ENCODE data around the gene COL27A1. TPM values are rescaled to one million over a fixed set of nuclear protein-coding genes. Genes with fewer than 3 reads are reported as not detected.

The COL27A1 gene
- total RNA-seq, 2 experiments from 2014 or later, result 8.4 to 9.7 TPM

DNA sequence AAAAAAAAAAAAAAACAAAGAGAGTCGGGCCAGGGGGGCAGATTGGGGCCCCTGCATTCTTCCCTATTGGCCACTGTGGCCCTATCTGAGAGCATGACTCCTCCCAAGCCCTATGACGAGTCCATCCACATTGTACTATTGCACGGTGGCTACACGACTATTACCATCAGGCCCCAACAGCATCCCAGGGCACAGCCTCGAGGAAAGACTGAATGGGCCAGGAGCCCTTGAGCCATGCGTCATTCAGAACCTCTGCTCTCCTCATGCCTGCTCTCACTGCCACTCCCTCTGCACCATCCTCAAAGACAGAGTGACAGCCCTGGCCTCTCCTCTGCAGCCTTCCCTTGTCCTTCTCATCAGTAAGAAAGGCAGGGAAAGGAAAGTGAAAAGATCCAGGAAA, 147.4 kb downstream of the COL27A1 start:
- intact Hi-C loops (cut with micrococcal nuclease), result no loop called here
- Mint-ChIP-seq H3K27me3 (no peaks in the 10 kb centered on the region), H3K9me3 (no peaks in the 10 kb centered on the region), H3K36me3 (ENCODE audit: low read depth) (no peaks in the 10 kb centered on the region), H3K27ac (no peak overlapping the region), H3K4me1 (ENCODE audit: low read depth) (no peaks in the 10 kb centered on the region), H3K4me3 (no peak overlapping the region)
- POLR2A ChIA-PET, result no interaction called here
- no peak for ATAC-seq
- CTCF ChIA-PET, result no interaction called here
- no peak for TF ChIP-seq CTCF (IDR thresholded peaks at IDR 0.05)
- no peak for DNase-seq

DNA sequence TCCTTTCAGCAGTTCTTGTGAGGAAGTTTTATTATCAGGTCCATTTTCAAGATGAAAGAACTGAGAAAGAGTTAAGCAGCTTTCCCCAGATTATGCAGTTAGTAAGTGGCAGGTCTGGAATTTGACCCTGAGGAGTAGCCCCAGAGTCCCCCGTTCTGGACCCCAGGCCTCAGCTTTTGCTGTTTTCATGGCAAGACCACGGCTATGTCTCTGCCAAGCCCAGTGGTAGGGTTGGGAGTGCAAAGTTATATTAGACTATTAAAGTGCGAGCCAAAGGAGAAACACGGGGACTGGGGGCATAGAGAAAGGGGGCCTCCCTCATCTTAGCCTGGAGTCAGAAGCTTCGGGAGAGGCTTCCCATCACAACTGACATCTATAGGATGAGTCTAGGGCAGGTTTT, 148.2 kb downstream of the COL27A1 start:
- no peaks in the 10 kb centered on the region for H3K36me3 Mint-ChIP-seq (ENCODE audit: low read depth)
- no peaks in the 10 kb centered on the region for H3K4me1 Mint-ChIP-seq (ENCODE audit: low read depth)
- H3K9me3 Mint-ChIP-seq, result no peaks in the 10 kb centered on the region
- no peak overlapping the region for H3K4me3 Mint-ChIP-seq
- ChIA-PET POLR2A (no interaction called here), CTCF (no interaction called here)
- no peak for ATAC-seq
- no peak for TF ChIP-seq CTCF (IDR thresholded peaks at IDR 0.05)
- no peak overlapping the region for H3K27ac Mint-ChIP-seq
- H3K27me3 Mint-ChIP-seq, result no peaks in the 10 kb centered on the region
- intact Hi-C loops (cut with micrococcal nuclease), result no loop called here
- DNase-seq, result no peak

- no peak overlapping the region for H3K4me3 Mint-ChIP-seq
- ChIA-PET CTCF (no interaction called here), POLR2A (no interaction called here)
- intact Hi-C loops (cut with micrococcal nuclease), result no loop called here
- H3K9me3 Mint-ChIP-seq, result no peaks in the 10 kb centered on the region
- no peaks in the 10 kb centered on the region for H3K36me3 Mint-ChIP-seq (ENCODE audit: low read depth)
- no peak overlapping the region for H3K27ac Mint-ChIP-seq
- H3K27me3 Mint-ChIP-seq, result no peaks in the 10 kb centered on the region
- ATAC-seq, result no peak
- TF ChIP-seq CTCF (IDR thresholded peaks at IDR 0.05), result no peak
- no peak for DNase-seq
- H3K4me1 Mint-ChIP-seq (ENCODE audit: low read depth), result no peaks in the 10 kb centered on the region
These were observed 148.6 kb downstream of the COL27A1 start for GRCh38 chr9:114303977-114304376.

DNA sequence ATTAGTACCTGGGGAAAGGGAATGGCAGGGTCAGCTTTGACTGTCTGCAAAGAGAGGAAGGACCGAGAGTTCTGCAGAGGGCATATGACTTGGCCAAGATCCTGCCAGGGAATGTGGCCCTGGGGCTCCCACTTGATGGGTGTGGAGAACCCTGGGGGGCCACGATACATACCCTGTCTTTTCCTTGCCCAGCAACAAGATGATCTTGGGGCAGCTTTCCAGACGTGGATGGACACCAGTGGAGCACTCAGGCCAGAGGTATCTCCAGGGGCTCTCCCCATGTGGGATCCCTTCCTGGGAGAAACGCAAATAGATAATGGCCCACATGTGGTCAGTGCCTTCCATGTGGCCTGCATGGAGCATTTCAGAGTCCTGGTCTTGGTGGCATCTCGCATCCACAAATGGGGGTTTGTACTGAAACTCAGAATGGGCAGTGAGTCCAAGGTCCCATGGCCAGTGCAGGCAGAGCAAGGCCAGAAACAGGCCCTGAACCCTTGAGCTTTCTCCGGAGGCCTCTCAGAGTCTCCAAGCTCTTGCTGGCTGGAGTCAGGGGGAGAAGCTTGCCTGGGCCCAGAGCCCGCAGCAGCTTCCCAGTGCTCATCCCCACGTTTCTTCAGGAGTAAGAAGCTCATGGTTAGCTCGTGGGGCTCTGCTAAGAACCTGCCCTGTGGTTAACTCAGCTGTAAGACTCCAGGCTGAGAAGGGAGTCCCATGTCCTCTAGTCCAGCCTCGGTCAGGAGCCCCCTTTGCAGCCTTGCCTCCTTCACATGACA, 149.3 kb downstream of the COL27A1 start:
- Mint-ChIP-seq H3K27me3 (no peaks in the 10 kb centered on the region), H3K4me3 (no peak overlapping the region), H3K36me3 (ENCODE audit: low read depth) (no peaks in the 10 kb centered on the region), H3K4me1 (ENCODE audit: low read depth) (no peaks in the 10 kb centered on the region), H3K27ac (no peak overlapping the region), H3K9me3 (no peaks in the 10 kb centered on the region)
- DNase-seq, result no peak
- ChIA-PET POLR2A (no interaction called here), CTCF (no interaction called here)
- ATAC-seq, result no peak
- intact Hi-C loops (cut with micrococcal nuclease), result no loop called here
- TF ChIP-seq CTCF (IDR thresholded peaks at IDR 0.05), result no peak

DNA sequence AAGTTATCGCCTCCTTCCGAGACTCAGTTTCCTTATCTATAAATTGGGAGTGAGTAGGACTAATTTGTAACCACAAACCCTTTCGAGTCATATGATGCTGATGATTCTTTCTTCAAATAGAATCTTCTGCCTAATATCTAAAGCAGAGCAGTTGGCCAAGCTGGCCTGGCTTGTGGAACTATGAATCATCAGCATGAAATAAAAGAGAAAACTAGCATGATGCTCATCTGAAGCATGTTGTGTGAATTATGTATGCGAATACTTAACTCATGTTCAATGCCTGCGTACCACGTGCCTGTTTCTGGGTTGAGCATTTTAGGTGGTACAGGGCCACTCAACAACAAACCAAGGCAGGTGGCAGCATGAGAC, 152.5 kb downstream of the COL27A1 start:
- CTCF ChIA-PET, result interaction anchor here (0.8 kb wide), 1 partner anchor 223 kb away, joined by 3 read pairs; no protein-coding TSS in a partner anchor
- no peaks in the 10 kb centered on the region for H3K36me3 Mint-ChIP-seq (ENCODE audit: low read depth)
- H3K27me3 Mint-ChIP-seq, result no peaks in the 10 kb centered on the region
- ATAC-seq (no peak), DNase-seq (no peak)
- H3K9me3 Mint-ChIP-seq, result no peaks in the 10 kb centered on the region
- H3K27ac Mint-ChIP-seq, result no peak overlapping the region
- POLR2A ChIA-PET, result no interaction called here
- no peaks in the 10 kb centered on the region for H3K4me1 Mint-ChIP-seq (ENCODE audit: low read depth)
- intact Hi-C loops (cut with micrococcal nuclease), result no loop called here
- H3K4me3 Mint-ChIP-seq, result no peak overlapping the region
- no peak for TF ChIP-seq CTCF (IDR thresholded peaks at IDR 0.05)
